Mesendoderm (in vitro differentiated cells): ENCODE results near the gene METTL16.

Source experiments
- DNase-seq: peaks from one replicate; pipeline ENCODE4 v3.0.0; 2013
- H2AK5ac ChIP-seq: 2 replicates; pipeline ENCODE4 v1.6.1; 2013; ENCODE audit warnings: low read length, inconsistent platforms
- H2BK120ac ChIP-seq: 2 replicates; pipeline ENCODE4 v1.6.1; 2013; ENCODE audit warnings: low read depth, mild to moderate bottlenecking, low read length, moderate library complexity, mixed read lengths
- H2BK15ac ChIP-seq: replicated peaks from 2 replicates; pipeline ENCODE4 v1.6.1; 2013; ENCODE audit warnings: low read depth, mild to moderate bottlenecking, moderate library complexity
- H2BK5ac ChIP-seq: 2 replicates; pipeline ENCODE4 v1.6.1; 2013; ENCODE audit warnings: low read length, inconsistent platforms
- H3K18ac ChIP-seq: 2 replicates; pipeline ENCODE4 v1.6.1; 2013; ENCODE audit warnings: mild to moderate bottlenecking, low read length, mixed read lengths
- H3K23ac ChIP-seq: one replicate; pipeline ENCODE4 v1.6.1; 2013; ENCODE audit warnings: low read length
- H3K27ac ChIP-seq: 2 replicates; pipeline ENCODE4 v1.5.1; 2013; ENCODE audit warnings: low read depth, mild to moderate bottlenecking, inconsistent platforms, low read length, moderate library complexity
- H3K27me3 ChIP-seq: 2 replicates; pipeline ENCODE4 v1.6.1; 2013; ENCODE audit warnings: low read length, control low read depth, mild to moderate bottlenecking, inconsistent platforms; ENCODE audit not compliant: insufficient read depth, poor library complexity
- H3K36me3 ChIP-seq: 2 replicates; pipeline ENCODE4 v1.6.1; 2013; ENCODE audit warnings: low read length, inconsistent platforms; ENCODE audit not compliant: control insufficient read depth, insufficient read depth
- H3K4ac ChIP-seq: one replicate; pipeline ENCODE4 v1.6.1; 2013; ENCODE audit warnings: low read depth, mild to moderate bottlenecking, low read length, moderate library complexity
- H3K4me1 ChIP-seq: 2 replicates; pipeline ENCODE4 v1.6.1; 2013; ENCODE audit warnings: low read depth, low read length, inconsistent platforms; ENCODE audit not compliant: control insufficient read depth
- H3K4me2 ChIP-seq: 2 replicates; pipeline ENCODE4 v1.6.1; 2013; ENCODE audit warnings: low read length
- H3K4me3 ChIP-seq: 2 replicates; pipeline ENCODE4 v1.5.1; 2013; ENCODE audit warnings: mild to moderate bottlenecking, low read length
- H3K56ac ChIP-seq: one replicate; pipeline ENCODE4 v1.6.1; 2013; ENCODE audit warnings: low read length
- H3K79me1 ChIP-seq: 2 replicates; pipeline ENCODE4 v1.6.1; 2013; ENCODE audit warnings: low read length, inconsistent platforms
- H3K79me2 ChIP-seq: 2 replicates; pipeline ENCODE4 v1.6.1; 2013; ENCODE audit warnings: mild to moderate bottlenecking, low read length; ENCODE audit not compliant: control insufficient read depth, insufficient read depth
- H3K9ac ChIP-seq: 2 replicates; pipeline ENCODE4 v1.6.1; 2013; ENCODE audit warnings: low read length, inconsistent platforms
- H4K5ac ChIP-seq: one replicate; pipeline ENCODE4 v1.6.1; 2013; ENCODE audit warnings: low read length
- H4K8ac ChIP-seq: one replicate; pipeline ENCODE4 v1.6.1; 2013; ENCODE audit warnings: low read depth, mild to moderate bottlenecking, control low read depth, low read length, moderate library complexity
- WGBS: extraction: QIAGEN DNeasy Blood & Tissue Kit; methylation state at CpG from one replicate; pipeline ENCODE4 v1.1.7; 2013; ENCODE audit warnings: low lambda C conversion rate, missing lambda C conversion rate; ENCODE audit not compliant: insufficient coverage; ENCODE audit errors: extremely low coverage; 5-methylcytosine and 5-hydroxymethylcytosine counted together

Gene METTL16

GRCh38 chr17:2410951-2411350, 100.7 kb downstream of the METTL16 start:
- H3K4me2 ChIP-seq = no peak overlapping the region
- no peaks in the 10 kb centered on the region for H3K27me3 ChIP-seq
- no peaks in the 10 kb centered on the region for H3K79me2 ChIP-seq
- H2BK5ac ChIP-seq = no peak overlapping the region
- no peak overlapping the region for H2AK5ac ChIP-seq
- no CpG with 5 or more reads among the region's 7 CpGs for WGBS
- no peak overlapping the region for H3K23ac ChIP-seq
- H4K5ac ChIP-seq = no peak overlapping the region
- no peak overlapping the region for H2BK120ac ChIP-seq
- H3K4ac ChIP-seq = no peak overlapping the region
- H3K4me1 ChIP-seq = no peaks in the 10 kb centered on the region
- DNase-seq = no peak
- no peak overlapping the region for H4K8ac ChIP-seq
- H3K27ac ChIP-seq = no peak overlapping the region
- H3K36me3 ChIP-seq = no peaks in the 10 kb centered on the region
- no peak overlapping the region for H3K18ac ChIP-seq
- no peak overlapping the region for H2BK15ac ChIP-seq
- H3K9ac ChIP-seq = no peak overlapping the region
- no peak overlapping the region for H3K56ac ChIP-seq
- no peaks in the 10 kb centered on the region for H3K79me1 ChIP-seq
- H3K4me3 ChIP-seq = no peak overlapping the region

- no peak overlapping the region for H3K9ac ChIP-seq
- H2BK120ac ChIP-seq = no peak overlapping the region
- no peak for DNase-seq
- no peak overlapping the region for H3K4me2 ChIP-seq
- no peak overlapping the region for H3K18ac ChIP-seq
- H3K36me3 ChIP-seq = no peaks in the 10 kb centered on the region
- WGBS = no CpG with 5 or more reads among the region's 15 CpGs
- H3K4me1 ChIP-seq = no peaks in the 10 kb centered on the region
- H3K23ac ChIP-seq = no peak overlapping the region
- H4K8ac ChIP-seq = no peak overlapping the region
- no peak overlapping the region for H2AK5ac ChIP-seq
- no peak overlapping the region for H3K4me3 ChIP-seq
- no peak overlapping the region for H2BK15ac ChIP-seq
- H3K56ac ChIP-seq = no peak overlapping the region
- H3K79me2 ChIP-seq = no peaks in the 10 kb centered on the region
- no peak overlapping the region for H2BK5ac ChIP-seq
- no peak overlapping the region for H3K4ac ChIP-seq
- H3K79me1 ChIP-seq = no peaks in the 10 kb centered on the region
- no peak overlapping the region for H3K27ac ChIP-seq
- no peak overlapping the region for H4K5ac ChIP-seq
- H3K27me3 ChIP-seq = no peaks in the 10 kb centered on the region
Observed at GRCh38 chr17:2406903-2407790, 104.5 kb downstream of the METTL16 start.

GRCh38 chr17:2406271-2406902, 105.3 kb downstream of the METTL16 start:
- Histone ChIP-seq H2BK15ac (no peak overlapping the region), H3K4me2 (no peak overlapping the region), H3K4me1 (no peaks in the 10 kb centered on the region), H4K8ac (no peak overlapping the region), H3K27me3 (no peaks in the 10 kb centered on the region), H3K36me3 (no peaks in the 10 kb centered on the region), H3K18ac (no peak overlapping the region), H3K79me1 (no peaks in the 10 kb centered on the region), H3K79me2 (no peaks in the 10 kb centered on the region), H2BK120ac (no peak overlapping the region), H2AK5ac (no peak overlapping the region), H2BK5ac (no peak overlapping the region), H4K5ac (no peak overlapping the region), H3K9ac (no peak overlapping the region), H3K4me3 (no peak overlapping the region), H3K4ac (no peak overlapping the region), H3K27ac (no peak overlapping the region), H3K56ac (no peak overlapping the region), H3K23ac (no peak overlapping the region)
- no peak for DNase-seq
- WGBS = no CpG with 5 or more reads among the region's 8 CpGs

- H3K9ac ChIP-seq = no peak overlapping the region
- H2BK5ac ChIP-seq = no peak overlapping the region
- H4K8ac ChIP-seq = no peak overlapping the region
- H3K79me1 ChIP-seq = no peaks in the 10 kb centered on the region
- H3K18ac ChIP-seq = no peak overlapping the region
- no peak overlapping the region for H3K27ac ChIP-seq
- DNase-seq = no peak
- no peak overlapping the region for H2BK120ac ChIP-seq
- no peak overlapping the region for H3K4me2 ChIP-seq
- no peaks in the 10 kb centered on the region for H3K36me3 ChIP-seq
- H2BK15ac ChIP-seq = no peak overlapping the region
- H3K27me3 ChIP-seq = no peaks in the 10 kb centered on the region
- H3K4me1 ChIP-seq = no peaks in the 10 kb centered on the region
- H3K4ac ChIP-seq = no peak overlapping the region
- H3K56ac ChIP-seq = no peak overlapping the region
- no peak overlapping the region for H2AK5ac ChIP-seq
- no peak overlapping the region for H3K4me3 ChIP-seq
- WGBS = no CpG with 5 or more reads among the region's 14 CpGs
- H4K5ac ChIP-seq = no peak overlapping the region
- H3K79me2 ChIP-seq = no peaks in the 10 kb centered on the region
- H3K23ac ChIP-seq = no peak overlapping the region
Observed at GRCh38 chr17:2405247-2405926, 106.3 kb downstream of the METTL16 start.

GRCh38 chr17:2403044-2403443, 108.6 kb downstream of the METTL16 start:
- Histone ChIP-seq H3K36me3 (no peaks in the 10 kb centered on the region), H3K4ac (no peak overlapping the region), H2BK15ac (no peak overlapping the region), H3K4me1 (no peaks in the 10 kb centered on the region), H3K18ac (no peak overlapping the region), H3K27me3 (no peaks in the 10 kb centered on the region), H2AK5ac (no peak overlapping the region), H3K79me2 (peaks cover 2% of the 10 kb centered on the region), H3K4me2 (no peak overlapping the region), H4K5ac (no peak overlapping the region), H3K27ac (no peak overlapping the region), H3K4me3 (no peak overlapping the region), H3K56ac (no peak overlapping the region), H2BK120ac (no peak overlapping the region), H2BK5ac (no peak overlapping the region), H3K9ac (no peak overlapping the region), H3K23ac (no peak overlapping the region), H4K8ac (no peak overlapping the region), H3K79me1 (peaks cover 5% of the 10 kb centered on the region)
- DNase-seq = no peak
- WGBS = no CpG with 5 or more reads among the region's 4 CpGs
